ENCODE results near the gene ERCC6L.

Gene ERCC6L

GRCh38 chrX:72165551-72165950 lies 73.3 kb downstream of the ERCC6L start:
- FAIRE-seq: no peak
- no peak for DNase-seq (ENCODE audit: insufficient read length, low spot score)
- no peak for TF ChIP-seq POLR2A (IDR thresholded peaks at IDR 0.05; ENCODE audit: low read depth, low read length)

GRCh38 chrX:72159769-72160168 lies 79.1 kb downstream of the ERCC6L start:
- FAIRE-seq: no peak

GRCh38 chrX:72158773-72159172 lies 80.1 kb downstream of the ERCC6L start:
- DNase-seq (ENCODE audit: insufficient read length, low spot score) (no peak), FAIRE-seq (no peak)
- no peak for TF ChIP-seq POLR2A (IDR thresholded peaks at IDR 0.05; ENCODE audit: low read depth, low read length)

More at GRCh38 chrX:72159769-72160168, 79.1 kb downstream of the ERCC6L start:
- no peak for TF ChIP-seq POLR2A (IDR thresholded peaks at IDR 0.05; ENCODE audit: low read depth, low read length)
- DNase-seq (ENCODE audit: insufficient read length, low spot score): no peak
